Nephron (organoid): ENCODE data around the gene SPTBN4.

Experiments used
- H3K27ac Mint-ChIP-seq, 3 experiments: 2 replicates each; pipeline ENCODE4 v1.8.0; 2020; ENCODE audit warnings: mixed read lengths in 3 of 3, mild to moderate bottlenecking in 2 of 3, moderate library complexity in 1 of 3
- H3K27me3 Mint-ChIP-seq: 2 replicates; pipeline ENCODE4 v1.8.0; 2021; ENCODE audit warnings: low read depth, mild to moderate bottlenecking, moderate library complexity, mixed read lengths
- H3K36me3 Mint-ChIP-seq: 2 replicates; pipeline ENCODE4 v1.8.0; 2020; ENCODE audit warnings: low read depth, mixed read lengths
- H3K4me1 Mint-ChIP-seq: 2 replicates; pipeline ENCODE4 v1.8.0; 2020; ENCODE audit warnings: mixed read lengths
- H3K4me3 Mint-ChIP-seq, 3 experiments: 2 replicates each; pipeline ENCODE4 v1.8.0; 2020; ENCODE audit warnings: mild to moderate bottlenecking in 3 of 3, mixed read lengths in 3 of 3, moderate library complexity in 2 of 3
- H3K9me3 Mint-ChIP-seq: 2 replicates; pipeline ENCODE4 v1.8.0; 2020; ENCODE audit warnings: mixed read lengths
- CTCF ChIP-seq, 3 experiments: fragments of 200-600 bp; sonication (generic); IDR thresholded peaks; one replicate each; pipeline ENCODE4 v1.5.0; 2021; ENCODE audit warnings: antibody characterized with exemption in 3 of 3; ENCODE audit not compliant: unreplicated experiment in 3 of 3

Gene SPTBN4

DNA sequence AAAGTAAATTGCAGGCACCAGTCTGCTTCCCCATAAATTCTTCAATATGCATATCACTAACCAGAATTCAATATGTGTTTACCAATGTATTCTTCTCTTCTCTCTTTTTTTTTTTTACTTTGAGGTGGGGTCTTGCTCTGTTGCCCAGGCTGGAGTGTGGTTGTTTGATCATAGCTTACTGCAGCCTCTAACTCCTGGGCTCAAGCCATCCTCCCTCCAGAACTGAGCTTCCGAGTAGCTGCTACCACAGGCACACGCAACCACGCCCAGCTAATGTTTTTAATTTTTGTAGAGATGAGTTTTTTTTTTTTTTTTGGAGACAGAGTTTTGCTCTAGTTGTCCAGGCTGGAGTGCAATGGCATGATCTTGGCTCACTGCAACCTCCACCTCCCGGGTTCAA, 151.2 kb downstream of the SPTBN4 start:
- no peak for TF ChIP-seq CTCF (IDR thresholded peaks at IDR 0.05; ENCODE audit: unreplicated experiment in 3 of 3)
- no peaks in the 10 kb centered on the region for H3K9me3 Mint-ChIP-seq

DNA sequence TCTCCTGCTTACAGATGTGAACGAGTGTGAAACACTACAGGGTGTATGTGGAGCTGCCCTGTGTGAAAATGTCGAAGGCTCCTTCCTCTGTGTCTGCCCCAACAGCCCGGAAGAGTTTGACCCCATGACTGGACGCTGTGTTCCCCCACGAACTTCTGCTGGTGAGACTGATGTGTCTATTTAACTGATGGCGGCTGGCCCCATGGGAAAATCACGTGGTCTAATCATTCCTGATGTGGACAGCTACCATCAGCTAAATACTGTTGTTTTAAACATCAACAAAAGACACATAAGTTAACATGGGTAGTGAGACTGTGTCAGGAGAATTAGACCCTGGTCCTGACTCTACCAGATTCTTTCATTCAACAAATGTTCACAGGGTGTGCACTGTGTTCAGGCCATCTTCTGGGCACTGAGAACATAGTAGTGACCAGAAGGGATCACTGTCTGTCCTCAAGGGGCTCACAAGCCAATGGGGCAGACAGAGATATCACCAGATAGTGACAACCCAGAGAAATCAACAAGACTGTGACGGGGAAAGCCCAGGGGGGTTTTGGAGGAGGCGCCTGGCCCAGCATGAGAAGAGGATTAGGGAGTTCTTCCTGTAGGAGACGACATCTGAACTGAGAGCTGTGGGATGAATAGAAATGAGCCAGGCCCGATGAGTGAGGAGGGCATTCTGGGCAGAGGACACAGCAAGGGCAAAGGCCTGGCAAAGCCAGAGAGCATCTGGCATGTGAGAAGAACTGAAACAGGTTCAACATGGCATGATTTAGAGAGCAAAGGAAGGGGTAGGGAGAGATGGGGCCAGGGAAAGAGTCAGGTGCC, 152.7 kb downstream of the SPTBN4 start:
- no peak overlapping the region for H3K27ac Mint-ChIP-seq
- peaks cover 72% of the 10 kb centered on the region for H3K36me3 Mint-ChIP-seq
- peaks cover 3% of the 10 kb centered on the region for H3K27me3 Mint-ChIP-seq
- H3K9me3 Mint-ChIP-seq = no peaks in the 10 kb centered on the region
- peaks cover 21% of the 10 kb centered on the region for H3K4me1 Mint-ChIP-seq
- no peak for TF ChIP-seq CTCF (IDR thresholded peaks at IDR 0.05; ENCODE audit: unreplicated experiment in 3 of 3)
- no peak overlapping the region for H3K4me3 Mint-ChIP-seq

More for the DNA sequence above, 151.2 kb downstream of the SPTBN4 start:
- Mint-ChIP-seq H3K4me1 (peaks cover 15% of the 10 kb centered on the region), H3K4me3 (no peak overlapping the region), H3K27ac (no peak overlapping the region), H3K36me3 (peaks cover 62% of the 10 kb centered on the region), H3K27me3 (peaks cover 5% of the 10 kb centered on the region)

- H3K27me3 Mint-ChIP-seq = no peaks in the 10 kb centered on the region
- H3K4me3 Mint-ChIP-seq = no peak overlapping the region
- peaks cover 20% of the 10 kb centered on the region for H3K4me1 Mint-ChIP-seq
- no peak for TF ChIP-seq CTCF (IDR thresholded peaks at IDR 0.05; ENCODE audit: unreplicated experiment in 3 of 3)
- H3K9me3 Mint-ChIP-seq = no peaks in the 10 kb centered on the region
- peaks cover 72% of the 10 kb centered on the region for H3K36me3 Mint-ChIP-seq
- H3K27ac Mint-ChIP-seq = no peak overlapping the region
Observed at GRCh38 chr19:40620161-40620485, 153.3 kb downstream of the SPTBN4 start.

GRCh38 chr19:40621283-40621682, 154.5 kb downstream of the SPTBN4 start:
- H3K4me3 Mint-ChIP-seq = no peak overlapping the region
- H3K27ac Mint-ChIP-seq = no peak overlapping the region
- no peak for TF ChIP-seq CTCF (IDR thresholded peaks at IDR 0.05; ENCODE audit: unreplicated experiment in 3 of 3)
- H3K36me3 Mint-ChIP-seq = peaks cover 74% of the 10 kb centered on the region
- H3K4me1 Mint-ChIP-seq = peaks cover 13% of the 10 kb centered on the region
- H3K9me3 Mint-ChIP-seq = no peaks in the 10 kb centered on the region
- no peaks in the 10 kb centered on the region for H3K27me3 Mint-ChIP-seq

GRCh38 chr19:40621966-40622772, 155.4 kb downstream of the SPTBN4 start:
- H3K27ac Mint-ChIP-seq = peak overlapping the region in 1 of 3 experiments; percentile 92
- no peaks in the 10 kb centered on the region for H3K27me3 Mint-ChIP-seq
- no peak overlapping the region for H3K4me3 Mint-ChIP-seq
- peaks cover 78% of the 10 kb centered on the region for H3K36me3 Mint-ChIP-seq
- no peak for TF ChIP-seq CTCF (IDR thresholded peaks at IDR 0.05; ENCODE audit: unreplicated experiment in 3 of 3)
- H3K9me3 Mint-ChIP-seq = no peaks in the 10 kb centered on the region
- H3K4me1 Mint-ChIP-seq = peaks cover 13% of the 10 kb centered on the region
